Activated T-helper 1 cell treated with Interleukin-2 at 50 U/mL for 16 hours (primary cell): Measurements from ENCODE around the gene CAMLG.
"Not testable (repeated sequence)": the region's sequence is repeated elsewhere in the genome, so short reads cannot be mapped to it uniquely, and the experiment has no call there.

ENCODE experiments used
- DNase-seq: peaks from one replicate; pipeline ENCODE4 v3.0.0-alpha.2; 2020; ENCODE audit warnings: low read depth

CAMLG gene

GRCh38 chr5:134738133-134738962, at the start of gene CAMLG:
TSS of gene CAMLG (plus strand) at chr5:134738548. CDS start at chr5:134738621, 73 bp downstream.
- DNase-seq: peak; percentile 95

- not testable (repeated sequence) for DNase-seq
These were observed 48.2 kb upstream of the CAMLG start for GRCh38 chr5:134690144-134690543.

- no peak for DNase-seq
These were observed 45.6 kb upstream of the CAMLG start for GRCh38 chr5:134692722-134693121.

GRCh38 chr5:134708301-134708700, 30.0 kb upstream of the CAMLG start:
- no peak for DNase-seq

- no peak for DNase-seq
These were observed 24.2 kb upstream of the CAMLG start for GRCh38 chr5:134714120-134714519.

- no peak for DNase-seq
These were observed 23.8 kb upstream of the CAMLG start for GRCh38 chr5:134714541-134714940.

- DNase-seq: not testable (repeated sequence)
These were observed 22.9 kb upstream of the CAMLG start for GRCh38 chr5:134715466-134715865.

GRCh38 chr5:134724872-134725271, 13.5 kb upstream of the CAMLG start:
- no peak for DNase-seq

GRCh38 chr5:134732819-134733218, 5.5 kb upstream of the CAMLG start:
- DNase-seq: no peak

- no peak for DNase-seq
These were observed 3.1 kb upstream of the CAMLG start for GRCh38 chr5:134735243-134735642.

GRCh38 chr5:134736173-134736812, 2.1 kb upstream of the CAMLG start:
- DNase-seq: no peak

- DNase-seq: no peak
These were observed 764 bp downstream of the CAMLG start for GRCh38 chr5:134738963-134739661.

GRCh38 chr5:134741052-134741451, 2.7 kb downstream of the CAMLG start:
- no peak for DNase-seq

- no peak for DNase-seq
These were observed 3.8 kb downstream of the CAMLG start for GRCh38 chr5:134742134-134742533.

GRCh38 chr5:134749415-134749814, 11.1 kb downstream of the CAMLG start:
- no peak for DNase-seq

- DNase-seq: no peak
These were observed 19.8 kb downstream of the CAMLG start for GRCh38 chr5:134758176-134758503.

GRCh38 chr5:134758504-134759341, 20.4 kb downstream of the CAMLG start, which contains the start of gene DDX46:
TSS of gene DDX46 (plus strand) at chr5:134758779. CDS start at chr5:134758939, 160 bp downstream.
- DNase-seq: peak; percentile 89

GRCh38 chr5:134767528-134768291, 29.4 kb downstream of the CAMLG start:
- DNase-seq: not testable (repeated sequence)

- no peak for DNase-seq
These were observed 30.9 kb downstream of the CAMLG start for GRCh38 chr5:134769206-134769605.

- no peak for DNase-seq
These were observed 34.2 kb downstream of the CAMLG start for GRCh38 chr5:134772461-134773125.

GRCh38 chr5:134777366-134777765, 39.0 kb downstream of the CAMLG start:
- no peak for DNase-seq
